22Rv1 (cell line): ENCODE results near the gene BBS10.

Source experiments
- CTCF ChIP-seq: fragments of 450-650 bp; IDR thresholded peaks from 2 replicates; pipeline ENCODE4 v1.5.1; 2017; ENCODE audit warnings: mild to moderate bottlenecking
- ZFX ChIP-seq: fragments of 450-650 bp; IDR thresholded peaks from 2 replicates; pipeline ENCODE4 v1.6.1; 2017; ENCODE audit warnings: antibody characterized with exemption, borderline replicate concordance

- TF ChIP-seq CTCF (no peak), ZFX (no peak)
Observed at GRCh38 chr12:76379261-76379660, 31.0 kb upstream of the BBS10 start.
